ENCODE measurements around the gene TAF11L2. TPM values are rescaled to one million over a fixed set of nuclear protein-coding genes. Genes with fewer than 3 reads are reported as not detected.

TAF11L2 gene
- total RNA-seq, 1 experiment from 2014 or later = not detected

GRCh38 chr5:17448877-17449276, 49.2 kb upstream of the TAF11L2 start:
- no peaks in the 10 kb centered on the region for H3K9me3 Mint-ChIP-seq
- H3T11ph ChIP-seq (ENCODE audit: low read length) = no peak overlapping the region
- no peaks in the 10 kb centered on the region for H3K79me2 ChIP-seq (ENCODE audit: insufficient read depth, low read length)
- H4K20me1 ChIP-seq (ENCODE audit: control insufficient read depth, insufficient read depth, insufficient read length) = no peaks in the 10 kb centered on the region
- WGBS (ENCODE audit: extremely low coverage, insufficient read length, low lambda C conversion rate) = no CpG with 5 or more reads among the region's 3 CpGs
- H3K4me1 ChIP-seq (ENCODE audit: insufficient read depth, low read length) = no peaks in the 10 kb centered on the region
- H3K56ac ChIP-seq (ENCODE audit: insufficient read length, low read depth, low read length) = no peak overlapping the region
- H3K4ac ChIP-seq (ENCODE audit: low read depth, low read length) = no peak overlapping the region
- no peak overlapping the region for H2BK120ac ChIP-seq (ENCODE audit: low read depth, low read length, poor library complexity, severe bottlenecking)
- no peak overlapping the region for H2AFZ ChIP-seq (ENCODE audit: low read length)
- H3K23ac ChIP-seq (ENCODE audit: insufficient read length, low read depth, low read length) = no peak overlapping the region
- no peak overlapping the region for H3K4me3 Mint-ChIP-seq
- no peaks in the 10 kb centered on the region for H3K27me3 ChIP-seq (ENCODE audit: insufficient read depth, low read length)
- H4K5ac ChIP-seq (ENCODE audit: insufficient read length, low read depth, low read length) = no peak overlapping the region
- H3K79me1 ChIP-seq (ENCODE audit: insufficient read depth, low read depth, low read length, poor library complexity, severe bottlenecking) = no peaks in the 10 kb centered on the region
- H3K18ac ChIP-seq (ENCODE audit: insufficient read length, low read depth, low read length) = no peak overlapping the region
- no peak overlapping the region for H3K9ac ChIP-seq (ENCODE audit: extremely low read depth, insufficient read length, low read length)
- no peak overlapping the region for H2BK12ac ChIP-seq (ENCODE audit: insufficient read length, low read depth, low read length)
- no peak for DNase-seq
- no peak overlapping the region for H3K27ac ChIP-seq (ENCODE audit: insufficient read length, low read depth, low read length)
- H3K23me2 ChIP-seq (ENCODE audit: insufficient read length, low read depth, low read length, poor library complexity, severe bottlenecking) = no peaks in the 10 kb centered on the region
- no peak overlapping the region for H2BK20ac ChIP-seq (ENCODE audit: low read depth, low read length, poor library complexity, severe bottlenecking)
- H2AK5ac ChIP-seq (ENCODE audit: insufficient read length, low read length) = no peak overlapping the region
- no peak for TF ChIP-seq CTCF (conservative IDR thresholded peaks at IDR 0.05)
- no peaks in the 10 kb centered on the region for H3K4me1 Mint-ChIP-seq
- H3K36me3 Mint-ChIP-seq (ENCODE audit: insufficient read depth in 1 of 3, low read depth in 3 of 3) = peaks cover 0 to 4% (median 0%) of the 10 kb centered on the region in 3 experiments; a peak in 1 of 7 replicates
- H4K91ac ChIP-seq (ENCODE audit: insufficient read length, low read depth, low read length) = no peak overlapping the region
- no peak overlapping the region for H2BK5ac ChIP-seq (ENCODE audit: insufficient read length, low read length)
- no peak overlapping the region for H4K8ac ChIP-seq (replicated peaks; ENCODE audit: insufficient read length, low read depth, low read length)
- H2BK15ac ChIP-seq (ENCODE audit: low read depth, low read length) = no peak overlapping the region
- H3K27me3 Mint-ChIP-seq (ENCODE audit: low read depth) = no peaks in the 10 kb centered on the region
- H3K14ac ChIP-seq (ENCODE audit: insufficient read depth, low read length) = no peak overlapping the region
- H3K4me2 ChIP-seq (ENCODE audit: insufficient read depth, insufficient read length, low read length) = no peak overlapping the region
- no peaks in the 10 kb centered on the region for H3K9me3 ChIP-seq (ENCODE audit: control insufficient read depth, low read depth, low read length)
- no peak overlapping the region for H3K27ac Mint-ChIP-seq
